IMR-90 (cell line): ENCODE results near the gene AGFG1. TPM values are rescaled to one million over a fixed set of nuclear protein-coding genes. Genes with fewer than 3 reads are reported as not detected.

Experiments used
- ATAC-seq: fragments of 200-7000 bp; cut with Tn5 transposase; 2 replicates; pipeline ENCODE4 v1.9.1; 2020; ENCODE audit warnings: low read depth, mild to moderate bottlenecking, moderate library complexity
- BruUV-seq: library from RNA; stranded (reverse); fragments of 400-500 nt; replicated peaks from 2 replicates; lab custom pipeline; 2021; lab: Mats Ljungman, UMichigan
- CTCF ChIA-PET: fragments of 300-600 bp; formaldehyde crosslinking; extraction: SDS; loops from one replicate; lab custom pipeline; 2021; ENCODE audit warnings: antibody characterized with exemption; lab: Yijun Ruan, JAX
- POLR2A ChIA-PET: fragments of 300-600 bp; sonication (Branson Sonifier 250); formaldehyde crosslinking; loops from one replicate; lab custom pipeline; 2022; ENCODE audit warnings: antibody characterized with exemption; ENCODE audit not compliant: unreplicated experiment; lab: Charles Lee
- DNase-seq: peaks from one replicate; pipeline ENCODE4 v3.0.0; 2013
- H2AFZ ChIP-seq: replicated peaks from 2 replicates; pipeline ENCODE3; 2013; ENCODE audit warnings: low read length, mild to moderate bottlenecking; ENCODE audit not compliant: poor library complexity
- H2AK5ac ChIP-seq: 2 replicates; pipeline ENCODE4 v1.6.1; 2013; ENCODE audit warnings: low read depth, low read length, inconsistent platforms
- H2AK9ac ChIP-seq: replicated peaks from 2 replicates; pipeline ENCODE3; 2013; ENCODE audit warnings: mild to moderate bottlenecking, low read depth, low read length, moderate library complexity; ENCODE audit not compliant: poor library complexity
- H2BK120ac ChIP-seq: 2 replicates; pipeline ENCODE4 v1.6.1; 2013; ENCODE audit warnings: low read depth, low read length, inconsistent platforms
- H2BK15ac ChIP-seq: 3 replicates; pipeline ENCODE4 v1.6.1; 2013; ENCODE audit warnings: low read depth, low read length, inconsistent platforms
- H2BK20ac ChIP-seq: 2 replicates; pipeline ENCODE4 v1.6.1; 2013; ENCODE audit warnings: low read depth, mild to moderate bottlenecking, inconsistent platforms, low read length, moderate library complexity
- H2BK5ac ChIP-seq: 2 replicates; pipeline ENCODE4 v1.6.1; 2013; ENCODE audit warnings: mild to moderate bottlenecking, low read depth, low read length, inconsistent platforms; ENCODE audit not compliant: poor library complexity, severe bottlenecking
- H3K14ac ChIP-seq: replicated peaks from 2 replicates; pipeline ENCODE4 v1.6.1; 2013; ENCODE audit warnings: low read depth, low read length, inconsistent platforms
- H3K18ac ChIP-seq: 2 replicates; pipeline ENCODE4 v1.6.1; 2013; ENCODE audit warnings: low read depth, low read length, control low read depth
- H3K23ac ChIP-seq: 2 replicates; pipeline ENCODE4 v1.6.1; 2013; ENCODE audit warnings: low read depth, low read length, inconsistent platforms
- H3K27ac ChIP-seq: 2 replicates; pipeline ENCODE4 v1.5.1; 2013; ENCODE audit warnings: mild to moderate bottlenecking, control low read depth, low read length; ENCODE audit not compliant: insufficient read depth
- H3K27me3 ChIP-seq: 2 replicates; pipeline ENCODE4 v1.6.1; 2013; ENCODE audit warnings: low read length; ENCODE audit not compliant: control insufficient read depth, insufficient read depth
- H3K36me3 ChIP-seq: 2 replicates; pipeline ENCODE4 v1.6.1; 2013; ENCODE audit warnings: low read length, mixed read lengths; ENCODE audit not compliant: control insufficient read depth, insufficient read depth
- H3K4ac ChIP-seq: 2 replicates; pipeline ENCODE4 v1.6.1; 2013; ENCODE audit warnings: low read depth, low read length, inconsistent platforms
- H3K4me1 ChIP-seq: 2 replicates; pipeline ENCODE4 v1.6.1; 2013; ENCODE audit warnings: low read length, mixed read lengths; ENCODE audit not compliant: control insufficient read depth, insufficient read depth
- H3K4me2 ChIP-seq: 2 replicates; pipeline ENCODE4 v1.6.1; 2013; ENCODE audit warnings: low read depth, mild to moderate bottlenecking, control low read depth, low read length, moderate library complexity
- H3K4me3 ChIP-seq: 2 replicates; pipeline ENCODE4 v1.5.1; 2013; ENCODE audit warnings: low read depth, mild to moderate bottlenecking, control low read depth, low read length, moderate library complexity; ENCODE audit not compliant: insufficient read depth
- H3K56ac ChIP-seq: 2 replicates; pipeline ENCODE4 v1.6.1; 2013; ENCODE audit warnings: low read length, inconsistent platforms; ENCODE audit not compliant: insufficient read depth; ENCODE audit errors: extremely low read depth
- H3K79me1 ChIP-seq, 2 experiments: 2 replicates each; pipeline ENCODE4 v1.6.1; 2013; ENCODE audit warnings: low read length in 2 of 2, inconsistent platforms in 1 of 2, low read depth in 1 of 2
- H3K9ac ChIP-seq: 2 replicates; pipeline ENCODE4 v1.6.1; 2013; ENCODE audit warnings: low read depth, low read length, control low read depth
- H3K9me1 ChIP-seq: 2 replicates; pipeline ENCODE4 v1.6.1; 2013; ENCODE audit warnings: low read length, inconsistent platforms; ENCODE audit not compliant: insufficient read depth
- H3K9me3 ChIP-seq: 2 replicates; pipeline ENCODE4 v1.6.1; 2013; ENCODE audit warnings: low read length; ENCODE audit not compliant: control insufficient read depth, insufficient read depth
- H4K20me1 ChIP-seq: 2 replicates; pipeline ENCODE4 v1.6.1; 2013; ENCODE audit warnings: low read length, inconsistent platforms; ENCODE audit not compliant: insufficient read depth
- H4K5ac ChIP-seq: 2 replicates; pipeline ENCODE4 v1.6.1; 2013; ENCODE audit warnings: mild to moderate bottlenecking, low read depth, low read length, control low read depth
- H4K8ac ChIP-seq, 2 experiments: 2 replicates each; pipeline ENCODE4 v1.6.1; 2013; ENCODE audit warnings: low read depth in 2 of 2, low read length in 2 of 2, control low read depth in 1 of 2, inconsistent platforms in 1 of 2
- H4K91ac ChIP-seq: 2 replicates; pipeline ENCODE4 v1.6.1; 2013; ENCODE audit warnings: low read depth, low read length, inconsistent platforms; ENCODE audit not compliant: insufficient read depth
- RAD21 ChIP-seq: IDR thresholded peaks from 2 replicates; pipeline ENCODE4 v1.6.1; 2012; ENCODE audit warnings: low read length, improper control_type of control experiment
- dilution Hi-C: fragments of 300-500 bp; cut with HindIII; formaldehyde crosslinking; loops from one replicate; pipeline ENCODE4 v1.14.3; 2018; ENCODE audit warnings: low sequenced_read_pairs; ENCODE audit not compliant: unreplicated experiment
- in situ Hi-C: fragments of 300-500 bp; cut with MboI; formaldehyde crosslinking; loops from 3 replicates; pipeline ENCODE4 v1.14.3; 2019; ENCODE audit warnings: low sequenced_read_pairs, inconsistent platforms, mixed read lengths
- intact Hi-C: fragments of 100-400 bp; cut with micrococcal nuclease; formaldehyde crosslinking; loops from 2 replicates; pipeline ENCODE4 v1.10.0; 2022
- polyA plus RNA-seq, 3 experiments: library from polyadenylated mRNA; depleted of rRNA; stranded (reverse); fragments of >200 nt; gene quantifications; 2 replicates each; pipeline ENCODE4 v1.2.3, GENCODE V29; 2012; ENCODE audit warnings: low replicate concordance in 1 of 3
- total RNA-seq: library from RNA; depleted of rRNA; stranded (reverse); fragments of >200 nt; gene quantifications from 2 replicates; pipeline ENCODE4 v1.2.3, GENCODE V29; 2012

Gene AGFG1
- total and polyA plus RNA-seq, 2 of the 4 experiments (the other 2 are of a cell fraction): 58.4 to 126 TPM

- Histone ChIP-seq H2BK20ac (no peak overlapping the region), H3K4me3 (no peak overlapping the region), H4K5ac (no peak overlapping the region), H4K8ac (no peak overlapping the region), H3K4me1 (no peaks in the 10 kb centered on the region), H3K4ac (no peak overlapping the region), H3K18ac (no peak overlapping the region), H3K56ac (no peak overlapping the region), H3K4me2 (no peak overlapping the region), H3K14ac (no peak overlapping the region), H3K27me3 (peaks cover 2% of the 10 kb centered on the region), H2AFZ (no peak overlapping the region), H2AK9ac (no peak overlapping the region), H3K79me1 (no peaks in the 10 kb centered on the region), H2BK5ac (no peak overlapping the region), H3K27ac (no peak overlapping the region), H3K9me3 (peaks cover 5% of the 10 kb centered on the region), H2AK5ac (no peak overlapping the region), H4K20me1 (no peaks in the 10 kb centered on the region), H3K9ac (no peak overlapping the region), H2BK120ac (no peak overlapping the region), H2BK15ac (no peak overlapping the region), H3K23ac (no peak overlapping the region), H3K9me1 (no peaks in the 10 kb centered on the region), H3K36me3 (no peaks in the 10 kb centered on the region), H4K91ac (no peak overlapping the region)
- dilution Hi-C loops: no loop called here
- CTCF ChIA-PET: no interaction called here
- POLR2A ChIA-PET: no interaction called here
- in situ Hi-C loops: no loop called here
- ATAC-seq: no peak
- intact Hi-C loops: no loop called here
- TF ChIP-seq RAD21: no peak
- DNase-seq: no peak
- no TSS peak for BruUV-seq
Measured at GRCh38 chr2:227582369-227582768, 110.4 kb downstream of the AGFG1 start.
